ENCODE measurements around the gene SAMD3. TPM values are rescaled to one million over a fixed set of nuclear protein-coding genes. Genes with fewer than 3 reads are reported as not detected.
"Not testable (repeated sequence)": the region's sequence is repeated elsewhere in the genome, so short reads cannot be mapped to it uniquely, and the experiment has no call there.

The SAMD3 gene
- polyA plus RNA-seq, 1 experiment: 0.40 TPM

- H3K27me3 ChIP-seq (ENCODE audit: control insufficient read depth, insufficient read depth, low read length): no peaks in the 10 kb centered on the region
- no peak for DNase-seq (ENCODE audit: low read depth)
- TF ChIP-seq, protein P1, sequence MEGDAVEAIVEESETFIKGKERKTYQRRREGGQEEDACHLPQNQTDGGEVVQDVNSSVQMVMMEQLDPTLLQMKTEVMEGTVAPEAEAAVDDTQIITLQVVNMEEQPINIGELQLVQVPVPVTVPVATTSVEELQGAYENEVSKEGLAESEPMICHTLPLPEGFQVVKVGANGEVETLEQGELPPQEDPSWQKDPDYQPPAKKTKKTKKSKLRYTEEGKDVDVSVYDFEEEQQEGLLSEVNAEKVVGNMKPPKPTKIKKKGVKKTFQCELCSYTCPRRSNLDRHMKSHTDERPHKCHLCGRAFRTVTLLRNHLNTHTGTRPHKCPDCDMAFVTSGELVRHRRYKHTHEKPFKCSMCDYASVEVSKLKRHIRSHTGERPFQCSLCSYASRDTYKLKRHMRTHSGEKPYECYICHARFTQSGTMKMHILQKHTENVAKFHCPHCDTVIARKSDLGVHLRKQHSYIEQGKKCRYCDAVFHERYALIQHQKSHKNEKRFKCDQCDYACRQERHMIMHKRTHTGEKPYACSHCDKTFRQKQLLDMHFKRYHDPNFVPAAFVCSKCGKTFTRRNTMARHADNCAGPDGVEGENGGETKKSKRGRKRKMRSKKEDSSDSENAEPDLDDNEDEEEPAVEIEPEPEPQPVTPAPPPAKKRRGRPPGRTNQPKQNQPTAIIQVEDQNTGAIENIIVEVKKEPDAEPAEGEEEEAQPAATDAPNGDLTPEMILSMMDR (IDR thresholded peaks at IDR 0.05; ENCODE audit: insufficient read depth, low read depth, low read length): no peak
- CTCF ChIA-PET: interaction anchor here (0.6 kb wide), 1 partner anchor 11 kb away, joined by 4 read pairs; no protein-coding TSS in a partner anchor
- no peak overlapping the region for H3K4me3 ChIP-seq (ENCODE audit: low read depth, low read length)
- POLR2A ChIA-PET: no interaction called here
- no peaks in the 10 kb centered on the region for H3K36me3 ChIP-seq (ENCODE audit: control insufficient read depth, insufficient read depth, low read length)
Measured at GRCh38 chr6:130200020-130200419, 22.7 kb downstream of the SAMD3 start.

- H3K4me3 ChIP-seq (ENCODE audit: low read depth, low read length): no peak overlapping the region
- DNase-seq (ENCODE audit: low read depth): no peak
- TF ChIP-seq, protein P1 (IDR thresholded peaks at IDR 0.05; ENCODE audit: insufficient read depth, low read depth, low read length): no peak
- ChIA-PET CTCF (no interaction called here), POLR2A (no interaction called here)
- no peaks in the 10 kb centered on the region for H3K27me3 ChIP-seq (ENCODE audit: control insufficient read depth, insufficient read depth, low read length)
- H3K36me3 ChIP-seq (ENCODE audit: control insufficient read depth, insufficient read depth, low read length): no peaks in the 10 kb centered on the region
Measured at GRCh38 chr6:130198483-130199035, 24.2 kb downstream of the SAMD3 start.

- DNase-seq (ENCODE audit: low read depth); H3K4me3 ChIP-seq (ENCODE audit: low read depth, low read length); H3K36me3 ChIP-seq (ENCODE audit: control insufficient read depth, insufficient read depth, low read length); POLR2A ChIA-PET; H3K27me3 ChIP-seq (ENCODE audit: control insufficient read depth, insufficient read depth, low read length); CTCF ChIA-PET: not testable (repeated sequence)
Measured at GRCh38 chr6:130197816-130198482, 24.8 kb downstream of the SAMD3 start.

DNA sequence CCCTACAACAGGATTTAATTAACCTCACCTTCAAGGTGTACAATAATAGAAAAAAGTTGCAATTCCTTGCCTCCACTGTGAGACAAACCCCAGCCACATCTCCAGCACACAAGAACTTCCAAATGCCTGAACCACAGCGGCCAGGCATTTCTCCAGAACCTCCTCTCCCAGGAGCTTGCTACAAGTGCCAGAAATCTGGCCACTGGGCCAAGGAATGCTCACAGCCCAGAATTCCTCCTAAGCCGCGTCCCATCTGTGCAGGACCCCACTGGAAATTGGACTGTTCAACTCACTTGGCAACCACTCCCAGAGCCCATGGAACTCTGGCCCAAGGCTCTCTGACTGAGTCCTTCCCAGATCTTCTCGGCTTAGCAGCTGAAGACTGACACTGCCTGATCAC, 28.3 kb downstream of the SAMD3 start:
- not testable (repeated sequence) for DNase-seq (ENCODE audit: low read depth)

DNA sequence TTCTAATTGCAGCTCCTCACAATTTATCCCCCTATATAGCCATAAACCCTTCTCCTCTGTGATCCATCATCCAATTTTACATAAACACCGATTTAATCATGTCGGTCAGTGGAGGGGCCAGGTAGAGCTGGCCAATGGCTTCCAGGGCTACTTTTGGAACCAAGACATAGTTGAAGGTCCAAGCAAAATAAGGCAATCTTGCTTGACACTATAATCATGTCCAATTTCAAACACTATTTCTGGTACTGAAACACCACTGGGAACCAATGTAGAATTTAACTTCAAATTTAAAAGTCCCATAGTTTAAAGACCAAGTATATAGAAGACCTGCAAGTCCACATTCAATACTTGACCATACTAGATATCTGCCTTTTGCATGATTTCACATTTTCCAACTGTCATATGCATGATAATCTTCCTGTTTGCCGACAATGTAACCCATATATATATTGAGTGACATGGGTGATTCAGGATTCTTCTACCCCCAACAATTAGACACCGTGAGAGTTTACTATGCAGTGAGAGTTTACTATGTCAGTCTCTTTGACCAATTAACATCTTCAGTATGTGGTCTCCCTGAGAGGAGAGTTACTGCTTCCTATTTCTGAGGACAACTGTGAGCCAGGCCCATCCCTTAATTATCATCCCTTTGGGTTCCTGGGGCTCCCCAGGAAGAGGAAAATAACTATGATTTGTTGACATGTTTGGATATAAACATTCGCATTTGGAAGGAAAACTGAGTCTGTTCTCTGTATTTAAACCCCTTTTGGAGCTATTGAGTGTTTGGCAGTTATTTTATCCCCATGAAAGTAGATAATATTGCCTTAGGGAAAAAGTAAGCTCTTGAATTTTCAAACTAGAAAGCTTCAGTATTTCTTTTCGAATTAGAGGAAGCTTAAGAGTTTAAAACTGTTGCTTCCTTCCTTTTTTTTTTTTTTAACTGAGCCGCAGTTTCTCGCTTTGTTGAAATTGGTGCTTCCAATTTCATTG, 31.8 kb downstream of the SAMD3 start:
- H3K27me3 ChIP-seq (ENCODE audit: control insufficient read depth, insufficient read depth, low read length): no peaks in the 10 kb centered on the region
- H3K4me3 ChIP-seq (ENCODE audit: low read depth, low read length): no peak overlapping the region
- TF ChIP-seq, protein P1 (IDR thresholded peaks at IDR 0.05; ENCODE audit: insufficient read depth, low read depth, low read length): no peak
- DNase-seq (ENCODE audit: low read depth): no peak
- H3K36me3 ChIP-seq (ENCODE audit: control insufficient read depth, insufficient read depth, low read length): no peaks in the 10 kb centered on the region
- POLR2A ChIA-PET: no interaction called here
- CTCF ChIA-PET: no interaction called here

More for the DNA sequence above, 28.3 kb downstream of the SAMD3 start:
- H3K27me3 ChIP-seq (ENCODE audit: control insufficient read depth, insufficient read depth, low read length); POLR2A ChIA-PET; CTCF ChIA-PET; H3K4me3 ChIP-seq (ENCODE audit: low read depth, low read length); H3K36me3 ChIP-seq (ENCODE audit: control insufficient read depth, insufficient read depth, low read length): not testable (repeated sequence)

Measured in BJ (cell line).